ENCODE results near the gene MLXIP.
"Not testable (repeated sequence)": the region's sequence is repeated elsewhere in the genome, so short reads cannot be mapped to it uniquely, and the experiment has no call there.

MLXIP gene

DNA sequence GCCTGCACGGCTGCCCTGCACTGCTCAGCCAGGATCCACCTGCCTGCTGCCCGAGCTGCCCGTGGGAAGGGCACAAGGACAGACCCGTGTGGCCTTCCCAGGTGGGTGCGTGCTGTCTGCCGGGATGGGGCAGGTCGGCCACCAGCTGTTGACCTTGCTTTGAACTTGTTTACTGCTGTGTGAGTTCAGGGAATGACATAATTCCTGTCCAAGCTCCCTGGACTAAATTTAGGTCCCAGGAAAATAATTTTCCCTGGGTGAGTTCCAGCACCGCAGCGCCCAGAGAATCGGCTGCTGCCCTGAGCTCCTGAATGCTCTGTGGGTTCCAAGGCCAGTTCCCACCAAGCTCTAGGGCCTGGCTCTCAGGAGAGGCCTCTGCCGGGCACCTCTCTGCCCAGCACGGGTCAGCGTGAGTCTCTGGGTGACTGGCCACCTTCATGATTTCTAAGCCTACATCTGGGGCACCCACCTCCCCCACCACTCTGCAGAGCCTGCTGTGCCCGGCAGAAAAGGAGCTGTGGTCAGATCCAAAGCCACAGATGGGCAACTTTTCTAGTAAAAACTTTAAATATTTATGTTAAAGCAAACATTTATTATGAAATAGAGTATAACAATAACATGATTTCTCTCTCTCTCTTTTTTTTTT is 27.2 kb upstream of the MLXIP start:
- DNase-seq = no peak
- intact Hi-C loops (cut with DNase I) = no loop called here

DNA sequence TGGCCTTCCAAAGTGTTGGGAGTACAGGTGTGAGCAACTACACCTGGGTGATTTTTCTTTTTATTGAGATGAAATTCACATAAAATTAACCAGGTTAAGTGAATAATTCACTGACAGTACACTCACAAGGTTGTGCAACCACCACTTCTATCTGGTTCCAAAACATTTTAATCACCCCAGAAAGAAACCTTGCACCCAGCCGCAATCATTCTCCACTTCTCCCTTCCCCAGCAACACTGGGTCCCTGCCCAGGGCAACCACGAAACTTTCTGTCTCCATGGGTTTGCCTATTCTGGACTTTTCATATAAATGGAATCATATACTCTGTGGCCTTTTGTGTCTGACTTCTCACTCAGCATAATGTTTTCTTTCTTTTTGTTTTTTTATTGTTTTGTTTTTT is 26.3 kb upstream of the MLXIP start:
- intact Hi-C loops (cut with DNase I) = no loop called here

DNA sequence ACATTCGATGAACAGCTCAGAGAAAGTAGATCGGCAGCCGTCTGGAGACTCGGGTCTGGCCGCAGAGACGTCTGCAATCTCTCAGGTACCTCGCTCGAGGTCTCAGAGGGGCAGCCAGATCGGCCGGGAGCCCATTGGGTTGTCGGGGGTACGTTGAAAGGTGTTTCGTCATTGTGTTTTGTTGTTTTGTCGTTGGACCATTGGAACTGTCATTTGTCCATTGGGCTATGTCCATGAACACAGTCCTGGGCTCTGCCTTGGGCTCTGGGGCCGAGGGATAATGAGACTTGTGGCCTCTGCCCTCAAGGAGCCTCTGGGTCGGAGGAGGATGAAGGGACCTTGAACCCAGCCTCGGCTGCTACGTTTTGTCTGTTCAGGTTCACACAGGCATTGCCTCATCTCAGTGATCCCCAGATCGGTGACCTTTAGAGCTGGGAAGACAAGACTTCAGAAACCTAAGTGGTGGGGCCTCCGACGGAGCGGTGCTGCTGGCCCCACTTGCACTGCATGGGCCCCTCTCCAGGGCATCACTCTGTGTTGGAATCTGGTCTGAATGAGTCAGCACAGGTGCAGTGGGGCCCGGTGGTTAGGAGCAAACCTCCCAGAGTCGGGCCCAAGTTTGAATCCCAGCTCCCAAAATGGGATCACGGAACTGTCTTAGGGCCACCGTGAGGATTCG is 23.6 kb upstream of the MLXIP start:
- no peak for DNase-seq
- intact Hi-C loops (cut with DNase I) = loop anchor here (2.0 kb wide), 1 partner anchor 68 kb away; no protein-coding TSS in a partner anchor

More for the DNA sequence above, 26.3 kb upstream of the MLXIP start:
- no peak for DNase-seq

DNA sequence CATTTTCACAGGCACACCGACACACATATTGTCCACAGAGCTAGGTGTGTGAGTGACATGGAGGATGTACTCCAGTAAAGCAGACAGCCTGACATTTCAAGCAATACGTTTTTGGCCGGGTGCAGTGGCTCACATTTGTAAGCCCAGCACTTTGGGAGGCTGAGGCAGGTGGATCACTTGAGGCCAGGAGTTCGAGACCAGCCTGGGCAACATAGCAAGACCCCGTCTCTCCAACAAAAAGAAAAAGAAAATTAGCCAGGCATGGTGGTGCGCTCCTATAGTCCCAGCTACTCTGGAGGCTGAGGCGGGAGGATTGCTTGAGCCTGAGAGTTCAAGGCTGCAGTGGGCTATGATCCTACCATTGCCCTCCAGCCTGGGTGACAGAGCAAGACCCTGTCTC is 22.1 kb upstream of the MLXIP start:
- intact Hi-C loops (cut with DNase I) = not testable (repeated sequence)

DNA sequence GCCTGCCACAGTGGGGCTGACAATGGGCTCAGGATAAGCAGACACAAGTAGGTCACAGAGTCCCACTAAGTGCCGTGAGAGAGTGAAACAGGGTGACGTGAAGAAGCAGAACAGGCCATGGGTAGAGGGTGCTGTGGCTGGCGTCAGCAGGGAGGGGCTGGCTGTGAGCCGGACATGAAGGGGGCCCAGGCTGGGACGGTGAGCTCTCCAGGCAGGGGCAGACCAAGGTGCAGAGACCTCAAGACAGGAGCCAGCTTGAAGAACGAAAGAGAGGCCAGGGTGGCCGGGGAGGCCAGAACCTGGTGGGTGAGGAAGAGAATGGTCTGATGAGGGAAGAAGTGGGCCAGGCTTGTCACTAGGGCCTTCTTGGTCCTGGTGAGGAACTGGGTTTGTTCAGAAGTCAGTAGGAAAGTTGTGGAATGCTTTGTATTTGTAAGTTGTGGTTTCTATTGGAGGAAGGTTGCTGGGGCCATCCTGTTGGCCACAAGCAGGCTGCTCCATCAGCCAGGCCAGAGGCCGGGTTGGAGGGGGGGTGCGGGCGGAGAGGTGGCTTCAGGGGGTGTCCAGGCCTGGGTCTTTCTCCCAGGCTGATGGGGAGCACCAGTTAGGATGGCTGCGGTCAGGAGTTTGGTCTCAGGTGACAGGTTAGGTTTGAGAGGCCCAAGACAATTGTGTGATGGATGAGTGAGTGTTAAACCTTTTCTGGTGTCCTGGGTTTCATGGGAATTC is 21.4 kb upstream of the MLXIP start:
- intact Hi-C loops (cut with DNase I) = no loop called here
- DNase-seq = no peak

More for the DNA sequence above, 22.1 kb upstream of the MLXIP start:
- not testable (repeated sequence) for DNase-seq

DNA sequence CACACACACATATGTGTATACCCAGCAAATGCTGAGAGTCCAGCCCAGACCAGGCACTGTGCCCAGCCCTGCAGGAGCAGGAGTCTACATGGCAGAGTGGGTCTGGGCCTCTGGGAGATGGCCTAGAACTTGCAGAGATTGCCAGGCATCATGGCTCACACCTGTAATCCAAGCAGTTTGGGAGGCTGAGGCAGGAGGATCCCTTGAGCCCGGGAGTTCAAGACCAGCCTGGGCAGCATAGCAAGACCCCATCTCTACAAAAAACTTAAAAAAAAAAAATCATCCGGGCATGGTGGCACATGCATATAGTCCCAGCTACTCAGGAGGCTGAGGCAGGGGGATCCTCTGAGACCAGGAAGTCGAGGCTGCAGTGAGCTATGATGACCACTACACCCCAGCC is 20.8 kb upstream of the MLXIP start:
- DNase-seq = no peak
- intact Hi-C loops (cut with DNase I) = no loop called here

DNA sequence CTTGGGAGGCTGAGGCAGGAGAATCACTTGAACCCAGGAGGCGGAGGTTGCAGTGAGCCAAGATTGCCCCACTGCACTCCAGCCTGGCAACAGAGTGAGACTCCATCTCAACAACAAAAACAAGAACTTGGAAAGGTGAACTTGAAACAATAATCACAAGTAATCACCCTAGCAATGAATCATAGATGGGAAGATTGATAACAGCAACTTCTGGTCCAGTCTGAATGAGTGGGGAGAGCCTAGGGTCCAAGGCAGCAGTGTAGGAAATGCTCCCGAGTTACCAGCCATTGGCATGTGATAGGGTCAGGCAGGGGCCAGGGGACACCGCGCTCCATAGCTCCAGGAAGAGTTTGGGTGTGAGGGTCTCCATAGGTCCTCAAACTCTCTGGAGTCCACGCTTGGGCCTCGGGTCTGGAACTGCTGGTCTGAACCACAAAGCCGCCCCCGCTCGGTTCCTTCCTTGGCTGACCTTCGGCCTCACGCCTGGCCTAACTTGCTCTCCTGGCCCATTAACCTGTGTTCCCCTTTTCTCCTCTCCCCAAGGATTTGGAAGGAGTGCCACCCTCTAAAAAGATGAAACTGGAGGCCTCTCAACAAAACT is 19.9 kb upstream of the MLXIP start:
- intact Hi-C loops (cut with DNase I) = no loop called here
- DNase-seq = no peak

DNA sequence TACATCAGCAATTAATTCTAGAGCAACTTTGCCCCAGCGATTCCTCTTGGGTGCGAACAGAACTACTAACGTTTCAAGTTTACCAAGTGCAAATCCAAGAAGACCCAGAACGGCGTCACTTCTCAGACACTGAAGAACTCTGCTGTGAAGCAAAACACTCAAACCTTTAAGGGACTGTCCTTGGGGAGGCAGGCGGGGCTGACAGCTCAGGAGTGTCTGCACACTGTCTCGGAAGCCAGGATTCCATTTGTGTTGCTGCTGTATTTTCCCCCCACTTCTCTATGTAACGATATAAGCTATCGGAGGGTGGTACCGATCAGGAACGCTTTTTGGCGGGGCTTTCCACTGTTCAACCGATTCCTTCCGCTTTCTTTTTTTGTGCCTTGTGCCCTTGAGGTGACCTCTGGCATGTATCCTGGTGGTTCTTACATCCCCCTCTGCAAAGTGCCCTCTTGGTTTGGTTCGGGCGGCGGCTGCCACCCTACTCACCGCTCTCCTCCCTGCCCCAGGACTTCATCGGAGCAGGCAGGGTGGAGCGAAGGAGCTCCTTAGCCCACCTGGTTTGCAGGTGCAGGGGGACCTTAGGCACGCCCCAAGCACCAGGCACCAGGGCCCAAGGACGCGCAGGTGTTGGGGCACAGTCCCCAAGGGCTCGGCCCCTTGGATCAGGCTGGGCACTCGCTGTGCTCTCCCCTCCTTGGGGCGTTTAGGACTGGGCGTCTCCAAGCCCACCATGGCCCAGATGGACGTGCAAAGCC is 19.2 kb upstream of the MLXIP start:
- intact Hi-C loops (cut with DNase I) = no loop called here
- no peak for DNase-seq

DNA sequence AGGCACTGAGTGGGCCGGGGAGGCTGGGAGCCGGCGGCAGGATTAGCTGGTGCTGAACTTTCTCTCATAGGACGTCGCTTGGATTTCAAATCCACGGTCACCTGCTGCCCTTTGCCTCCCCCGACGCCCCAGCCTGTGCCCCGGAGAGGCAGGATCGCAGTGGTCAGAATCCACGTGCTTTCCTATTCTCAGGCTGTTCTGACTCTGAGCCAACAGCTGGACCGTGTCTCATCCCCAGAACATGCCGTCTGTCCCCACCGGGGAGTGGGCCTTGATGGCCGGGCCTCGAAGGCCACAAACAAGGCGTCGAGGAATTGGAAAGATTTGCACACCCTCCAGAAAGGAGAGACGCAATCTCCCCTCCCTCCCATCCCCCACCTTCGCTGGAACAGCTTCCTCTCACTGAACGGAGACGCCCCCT is 18.5 kb upstream of the MLXIP start:
- peak in 4 of 42 donors; percentile 31 to 50 (median 46) for DNase-seq
- intact Hi-C loops (cut with DNase I) = no loop called here

DNA sequence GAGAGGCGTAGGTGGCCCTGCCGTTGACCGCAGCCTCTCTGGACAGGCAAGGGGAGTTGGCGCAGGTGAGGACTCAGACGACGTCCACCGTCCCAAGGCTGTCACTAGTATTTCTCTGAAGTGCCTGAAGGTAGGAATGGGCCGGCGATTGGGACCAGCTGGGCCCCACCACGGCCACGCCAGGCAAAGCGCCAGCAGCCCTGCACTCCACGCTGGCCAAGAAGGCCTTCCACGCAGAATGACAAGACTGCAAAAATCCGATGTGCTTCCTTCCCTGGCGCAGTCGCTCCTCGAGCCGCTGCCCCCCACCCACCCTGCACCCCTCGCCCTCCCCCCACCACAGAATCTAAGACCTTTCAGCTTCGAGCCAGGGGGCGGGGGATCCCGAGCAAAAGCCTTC is 17.3 kb upstream of the MLXIP start:
- intact Hi-C loops (cut with DNase I) = no loop called here
- no peak for DNase-seq

DNA sequence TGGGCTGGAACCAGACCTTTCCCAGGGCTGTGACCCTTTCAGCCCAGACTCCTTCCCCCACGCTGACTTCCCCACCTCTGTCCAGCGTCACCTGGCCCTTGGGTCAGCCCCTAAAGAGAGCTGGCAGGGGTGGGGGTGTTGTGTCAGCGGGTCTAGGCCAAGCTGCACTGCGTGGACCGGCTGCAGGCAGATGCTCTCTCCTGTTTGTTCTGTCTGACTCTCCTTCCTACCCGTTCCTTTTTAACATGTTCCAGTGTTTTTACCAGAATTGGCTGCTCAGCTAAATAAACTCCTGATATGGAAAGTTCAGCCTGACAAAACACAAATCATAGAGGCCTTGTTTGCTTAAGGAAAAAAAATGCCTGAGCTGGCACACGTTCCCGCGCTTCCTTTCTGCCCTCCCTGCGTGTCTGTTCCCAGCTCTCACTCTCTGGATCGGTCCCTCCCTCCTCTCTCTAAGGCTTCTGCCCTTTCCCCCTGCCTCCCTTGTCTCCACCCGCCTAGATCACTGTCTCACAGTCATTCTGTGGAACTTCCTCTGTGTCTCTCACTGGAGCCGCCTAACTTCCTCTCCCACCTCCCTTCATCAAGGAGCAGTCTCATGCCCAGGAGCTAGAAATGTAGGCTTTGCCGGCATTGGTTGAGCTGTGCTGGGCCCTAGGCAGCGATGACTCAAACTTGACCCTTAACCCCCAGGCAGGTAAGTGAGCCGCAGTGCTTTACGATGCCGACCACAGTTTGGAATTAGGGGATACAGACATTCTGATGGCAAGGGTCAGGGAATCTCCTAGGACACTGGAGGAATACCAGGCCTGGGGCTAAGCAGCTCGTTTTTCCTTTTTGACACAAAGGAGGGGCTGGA is 15.5 kb upstream of the MLXIP start:
- DNase-seq = peak in 7 of 42 donors; percentile 8 to 45 (median 23)
- intact Hi-C loops (cut with DNase I) = no loop called here

DNA sequence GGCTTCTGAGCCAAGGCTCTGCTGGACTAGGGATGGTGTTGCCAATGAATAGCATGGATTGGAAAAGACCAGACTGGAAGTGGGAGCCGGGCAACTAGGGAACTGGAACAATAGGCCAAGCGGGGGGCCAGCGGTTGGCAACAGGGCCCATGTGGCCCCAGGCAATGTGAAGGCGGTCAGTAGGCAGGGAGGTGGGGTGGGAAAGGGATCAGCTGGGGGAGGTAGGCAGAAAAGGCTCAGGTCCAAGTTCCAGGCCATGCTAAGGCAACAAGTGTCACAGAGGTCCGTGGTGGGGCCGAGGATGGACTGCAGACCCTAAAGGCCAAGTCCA is 14.9 kb upstream of the MLXIP start:
- no peak for DNase-seq
- intact Hi-C loops (cut with DNase I) = no loop called here

DNA sequence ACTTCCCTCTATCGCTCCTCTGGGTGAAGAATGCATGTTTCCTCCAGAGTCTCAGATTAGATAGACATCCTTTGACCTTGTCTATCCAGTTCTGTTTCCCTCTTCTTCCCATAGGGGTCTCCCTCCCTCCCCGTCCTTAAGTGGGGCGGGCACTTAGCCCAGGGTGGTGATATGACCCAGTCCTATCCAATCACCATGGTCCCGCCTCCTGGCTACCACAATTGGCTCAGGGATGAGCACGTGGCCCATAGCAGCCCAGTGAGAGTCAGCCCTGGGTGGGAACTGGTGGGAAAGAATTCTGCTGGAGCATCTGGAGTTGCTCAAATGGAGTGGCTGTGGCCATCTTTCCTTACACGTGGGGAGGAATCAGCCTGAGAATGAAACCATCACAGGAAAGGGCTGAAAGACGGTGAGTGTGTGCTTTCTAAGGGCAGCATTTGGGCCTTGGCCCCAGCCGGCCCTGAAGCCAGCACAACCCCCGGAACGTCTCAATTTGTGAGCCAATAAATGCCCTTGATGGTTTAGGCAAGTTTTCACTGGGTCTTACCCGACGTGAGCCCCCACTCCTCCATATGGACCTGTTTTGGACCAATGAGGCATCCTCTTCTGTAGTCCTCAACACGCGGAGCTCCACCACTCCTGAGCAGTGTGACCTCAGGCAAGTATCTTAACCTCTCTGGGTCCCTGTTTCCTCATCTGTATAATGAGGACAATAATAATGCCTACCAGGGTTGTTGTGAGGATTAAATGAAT is 14.4 kb upstream of the MLXIP start:
- intact Hi-C loops (cut with DNase I) = no loop called here
- peak; percentile 65 to 95 (median 89) for DNase-seq

DNA sequence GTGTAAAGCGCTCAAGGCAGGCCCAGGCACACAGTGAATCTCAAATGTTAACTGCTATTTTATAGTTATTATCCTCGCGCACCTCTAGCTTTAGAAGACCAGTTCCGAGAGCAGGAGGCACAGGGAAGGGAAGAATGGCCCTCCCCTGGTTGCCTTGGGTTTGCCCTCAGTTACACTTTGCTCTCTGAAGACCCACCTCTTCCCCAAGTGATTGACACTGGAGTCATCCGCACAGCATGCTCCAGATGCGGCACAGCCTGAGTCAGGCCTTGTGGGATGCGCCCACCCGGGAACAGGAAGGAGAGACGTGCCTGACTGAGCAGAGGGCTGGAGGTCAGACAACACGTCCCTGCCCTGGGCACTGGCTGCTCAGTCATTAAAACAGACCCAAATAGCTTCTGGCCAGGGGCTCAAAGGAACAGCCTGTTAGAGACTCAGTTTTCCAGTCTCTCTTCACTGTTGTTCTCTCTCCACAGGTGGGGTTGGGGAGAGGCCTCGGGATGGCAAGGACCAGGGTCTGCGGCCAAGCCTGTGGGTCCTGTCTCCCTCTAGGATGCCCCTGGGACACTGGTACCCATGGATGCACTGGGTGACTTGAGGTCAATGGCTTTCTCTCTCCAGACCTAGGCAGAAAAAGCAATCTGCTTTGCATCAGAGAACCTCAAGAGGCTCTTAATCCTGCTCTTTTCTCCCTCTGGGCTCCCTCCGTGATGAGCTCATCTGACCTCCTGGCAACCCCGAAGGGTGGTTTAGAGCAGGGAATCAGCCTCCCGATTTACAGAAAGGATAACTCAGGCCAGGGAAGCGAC is 13.6 kb upstream of the MLXIP start:
- intact Hi-C loops (cut with DNase I) = no loop called here
- DNase-seq = peak in 36 of 42 donors; percentile 29 to 84 (median 64)

DNA sequence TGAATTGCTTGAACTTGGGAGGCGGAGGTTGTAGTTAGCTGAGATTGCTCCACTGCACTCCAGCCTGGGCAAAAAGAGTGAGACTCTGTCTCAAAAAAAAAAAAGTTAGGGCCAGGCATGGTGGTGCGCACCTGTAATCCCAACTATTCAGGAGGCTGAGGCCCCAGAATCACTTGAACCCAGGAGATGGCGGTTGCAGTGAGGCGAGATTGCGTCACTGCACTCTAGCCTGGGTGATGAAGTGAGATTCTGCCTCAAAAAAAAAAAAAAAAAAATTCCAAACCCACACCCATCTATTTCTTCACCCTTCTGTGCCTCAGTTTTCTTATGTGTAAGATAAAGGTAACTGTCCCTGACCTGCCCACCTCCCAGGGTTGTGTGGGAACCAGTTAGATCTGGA is 11.0 kb upstream of the MLXIP start:
- intact Hi-C loops (cut with DNase I) = no loop called here
- no peak for DNase-seq

DNA sequence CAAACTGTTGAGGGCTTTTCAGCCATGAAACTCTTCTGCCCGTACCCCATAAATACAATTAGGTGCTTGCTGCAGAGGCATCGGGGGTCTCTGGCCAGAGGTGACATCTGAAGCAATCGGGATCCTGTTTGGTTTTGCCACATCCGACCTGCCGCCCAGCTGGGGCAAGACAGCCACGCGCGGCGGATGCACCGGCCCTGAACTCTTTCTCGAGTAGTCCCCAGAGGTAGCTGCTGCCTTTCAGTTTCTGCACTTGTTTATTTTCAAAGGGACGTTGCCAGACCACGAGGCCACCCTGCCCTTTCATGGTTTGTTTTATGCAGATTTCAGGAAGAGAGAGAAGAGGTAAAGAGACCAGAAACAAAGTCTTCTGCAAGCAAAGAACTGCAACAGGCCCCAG is 10.6 kb upstream of the MLXIP start:
- no peak for DNase-seq
- intact Hi-C loops (cut with DNase I) = no loop called here

All from head of caudate nucleus (tissue), 42 donors.